ENCODE data around the gene AP4B1.

The AP4B1 gene

DNA sequence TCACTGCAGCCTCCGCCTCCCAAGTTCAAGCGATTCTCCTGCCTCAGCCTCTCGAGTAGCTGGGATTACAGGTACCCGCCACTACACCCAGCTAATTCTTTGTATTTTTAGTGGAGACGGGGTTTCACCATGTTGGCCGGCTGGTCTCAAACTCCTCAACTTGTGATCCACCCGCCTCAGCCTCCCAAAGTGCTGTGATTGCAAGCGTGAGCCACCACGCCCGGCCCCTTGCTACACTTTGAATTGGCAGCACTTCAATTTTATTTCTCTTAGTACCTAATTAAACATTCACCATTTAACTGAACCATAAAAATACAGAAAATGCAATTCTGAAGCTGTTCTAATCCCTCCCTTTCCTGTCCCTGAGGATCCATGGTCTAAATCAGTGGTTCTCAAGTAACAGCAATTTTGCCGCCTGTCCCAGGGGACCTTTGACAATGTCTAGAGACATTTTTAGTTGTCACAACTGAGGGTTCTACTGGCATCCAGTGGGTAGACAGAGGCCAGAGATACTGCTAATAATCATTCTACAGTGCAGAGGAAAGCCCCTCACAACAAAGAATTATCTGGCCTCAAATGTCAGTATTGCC, 12.9 kb downstream of the AP4B1 start:
- DNase-seq = no peak

DNA sequence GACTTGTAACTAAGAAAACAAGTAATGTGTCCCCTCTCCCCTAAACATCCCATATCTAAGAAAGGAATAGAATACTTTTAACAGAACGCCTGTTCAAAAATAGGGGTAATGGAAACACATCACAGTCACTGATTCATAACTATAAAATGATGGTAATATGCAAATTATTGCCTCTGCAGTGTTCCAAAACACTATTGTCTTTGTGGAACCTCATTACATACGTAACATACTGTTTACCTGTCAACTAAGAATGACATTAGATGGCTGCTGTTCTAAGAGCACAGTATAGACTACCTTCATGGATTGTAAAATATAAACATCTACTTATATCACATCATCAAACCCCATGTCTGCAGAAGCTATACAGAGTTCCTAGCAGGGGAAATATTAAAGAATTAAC, 13.8 kb downstream of the AP4B1 start:
- DNase-seq = no peak

DNA sequence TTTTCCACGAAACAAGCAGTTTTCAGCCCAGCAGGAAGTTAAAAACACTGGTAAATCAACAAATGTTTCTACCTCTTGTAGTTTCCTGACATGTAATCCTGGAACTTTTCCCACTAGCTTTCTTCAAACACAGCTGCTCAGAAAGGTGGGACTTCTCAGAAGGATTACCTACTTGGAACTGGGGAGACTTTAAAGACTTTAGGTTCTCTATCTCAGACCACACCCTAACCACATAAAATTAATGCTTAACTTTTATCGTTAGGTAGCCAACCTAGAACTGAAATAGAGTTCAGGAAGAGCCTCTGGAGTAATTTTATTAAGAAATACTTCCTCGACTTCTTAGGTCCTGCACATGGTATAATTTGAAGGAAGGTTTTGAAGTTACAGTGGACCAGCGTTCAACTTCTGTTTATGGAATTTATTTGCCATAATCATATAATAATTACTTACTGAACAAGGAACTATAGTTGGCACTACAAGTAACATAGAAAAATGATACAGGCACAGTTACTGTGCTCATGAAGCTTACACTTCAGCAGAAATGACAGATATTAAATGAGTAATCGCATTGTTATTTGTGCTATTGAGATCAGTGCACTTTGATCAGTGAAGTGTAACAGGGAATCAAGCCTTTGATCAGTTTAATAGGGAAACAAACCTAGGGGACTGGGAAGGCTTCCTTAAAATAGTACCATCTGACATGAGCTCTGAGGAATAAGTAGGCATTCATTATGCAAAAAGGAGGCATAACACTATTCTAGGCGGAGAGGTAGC, 17.0 kb downstream of the AP4B1 start, which contains the start of gene BCL2L15:
TSS of gene BCL2L15 (minus strand) at position 180 of the 774 bp plus-strand sequence. CDS start 206 bp downstream, outside the sequence.
- DNase-seq = no peak

DNA sequence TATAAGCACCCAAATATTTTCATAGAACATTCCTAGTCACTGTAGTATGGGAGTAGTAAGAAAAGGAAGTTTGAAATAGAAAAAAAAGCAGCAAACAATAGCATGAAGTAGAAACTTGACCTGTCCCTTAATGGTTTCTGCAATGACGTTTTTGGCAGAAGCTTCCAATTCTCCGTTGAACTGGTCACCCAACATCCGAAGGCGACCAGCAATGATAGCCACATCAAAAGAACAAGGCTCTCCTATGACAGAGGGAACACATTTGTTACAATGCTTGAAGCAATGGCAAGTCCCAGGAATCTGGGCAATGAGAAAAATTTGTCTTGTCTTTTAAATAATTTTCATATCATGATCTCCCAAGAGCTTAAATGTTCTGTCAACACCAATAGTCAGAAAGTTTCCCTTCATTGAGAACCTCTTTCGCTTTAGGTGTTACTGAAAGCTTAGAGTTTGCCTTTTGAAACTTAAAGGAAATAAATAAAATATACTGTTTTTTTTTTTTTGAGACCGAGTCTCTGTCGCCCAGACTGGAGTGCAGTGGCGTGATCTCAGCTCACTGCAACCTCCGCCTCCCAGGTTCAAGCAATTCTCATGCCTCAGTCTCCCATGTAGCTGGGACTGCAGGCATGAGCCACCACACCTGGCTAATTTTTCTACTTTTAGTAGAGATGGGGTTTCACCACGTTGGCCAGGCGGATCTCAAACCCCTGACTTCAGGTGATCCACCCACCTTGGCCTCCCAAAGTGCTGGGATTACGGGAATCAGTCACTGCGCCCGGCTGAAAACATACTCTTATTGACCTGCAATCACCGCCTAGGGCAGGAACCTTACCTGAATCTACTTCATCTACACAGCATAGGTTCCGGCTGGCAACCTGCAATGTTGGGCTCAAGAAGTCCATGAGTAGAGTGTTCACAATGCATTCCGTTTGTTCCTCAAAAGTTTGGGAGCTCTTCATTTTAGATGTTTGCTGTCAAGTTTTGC, 17.9 kb downstream of the AP4B1 start:
- no peak for DNase-seq

DNA sequence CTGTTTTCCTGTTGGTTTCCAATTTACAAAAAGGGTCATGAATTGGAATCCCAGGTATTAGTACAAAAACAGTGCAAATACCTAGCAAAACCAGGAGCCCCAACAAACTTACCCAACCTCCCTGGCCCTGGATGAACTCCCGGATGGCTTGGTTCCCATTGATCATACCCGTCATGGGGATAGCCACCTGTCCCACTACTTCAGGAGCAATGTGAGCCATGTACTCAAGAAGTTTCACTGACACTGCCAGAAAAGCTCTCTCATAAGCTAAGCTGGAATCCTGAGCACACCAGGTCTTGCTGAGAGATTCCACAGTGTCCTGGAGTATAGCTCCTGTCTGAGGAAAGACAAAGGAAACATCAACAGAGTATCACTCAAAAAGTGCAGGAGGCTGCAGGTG, 22.9 kb downstream of the AP4B1 start:
- no peak for DNase-seq

DNA sequence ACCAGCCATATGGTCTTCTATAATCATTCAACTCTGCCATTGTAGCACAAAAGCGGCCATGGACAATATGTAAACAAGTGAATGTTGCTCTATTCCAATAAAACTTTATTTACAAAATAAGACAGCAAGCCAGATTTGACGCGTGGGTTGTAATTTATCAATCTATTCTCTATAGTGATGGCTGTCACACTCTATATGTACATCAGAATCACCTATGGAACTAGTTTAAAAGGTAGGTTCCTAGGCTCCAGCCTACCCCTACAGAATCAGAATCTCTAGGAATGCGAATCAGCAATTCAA, 24.9 kb downstream of the AP4B1 start:
- no peak for DNase-seq

DNA sequence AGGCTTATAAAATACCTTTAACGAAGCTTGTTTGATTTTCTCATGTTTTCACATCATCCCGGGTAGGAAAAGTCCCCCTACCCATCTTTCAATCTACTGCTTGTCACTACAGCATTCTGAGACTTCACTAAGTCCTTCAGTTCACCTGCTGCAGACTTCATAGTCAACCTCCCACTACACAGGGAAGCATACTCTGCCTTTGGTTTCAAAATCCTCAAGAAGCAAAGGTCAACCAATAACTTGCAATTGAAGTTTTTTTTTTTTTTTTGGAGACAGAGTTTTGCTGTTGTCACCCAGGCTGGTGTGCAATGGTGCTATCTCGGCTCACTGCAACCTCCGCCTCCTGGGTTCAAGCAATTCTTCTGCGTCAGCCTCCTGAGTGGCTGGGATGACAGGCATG, 28.4 kb downstream of the AP4B1 start:
- no peak for DNase-seq

DNA sequence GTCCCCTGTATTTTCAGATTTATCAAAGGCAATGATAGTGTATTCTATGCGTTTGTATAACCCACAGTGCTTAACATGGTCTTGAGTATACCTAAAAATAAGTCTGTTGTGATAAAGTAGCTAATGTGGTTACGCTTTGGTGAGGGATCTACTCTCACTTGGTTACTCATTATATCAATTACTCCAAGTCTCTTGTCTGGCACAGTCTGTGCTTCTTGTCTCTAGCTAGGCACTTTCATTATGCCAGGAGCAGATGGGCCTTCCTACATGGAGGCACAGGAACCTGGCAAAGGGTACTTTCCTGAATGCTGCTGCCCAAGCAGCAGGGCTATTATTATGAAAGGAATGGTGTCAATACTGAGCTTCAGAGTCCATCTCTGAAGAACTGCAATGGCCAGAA, 28.9 kb downstream of the AP4B1 start:
- no peak for DNase-seq

DNA sequence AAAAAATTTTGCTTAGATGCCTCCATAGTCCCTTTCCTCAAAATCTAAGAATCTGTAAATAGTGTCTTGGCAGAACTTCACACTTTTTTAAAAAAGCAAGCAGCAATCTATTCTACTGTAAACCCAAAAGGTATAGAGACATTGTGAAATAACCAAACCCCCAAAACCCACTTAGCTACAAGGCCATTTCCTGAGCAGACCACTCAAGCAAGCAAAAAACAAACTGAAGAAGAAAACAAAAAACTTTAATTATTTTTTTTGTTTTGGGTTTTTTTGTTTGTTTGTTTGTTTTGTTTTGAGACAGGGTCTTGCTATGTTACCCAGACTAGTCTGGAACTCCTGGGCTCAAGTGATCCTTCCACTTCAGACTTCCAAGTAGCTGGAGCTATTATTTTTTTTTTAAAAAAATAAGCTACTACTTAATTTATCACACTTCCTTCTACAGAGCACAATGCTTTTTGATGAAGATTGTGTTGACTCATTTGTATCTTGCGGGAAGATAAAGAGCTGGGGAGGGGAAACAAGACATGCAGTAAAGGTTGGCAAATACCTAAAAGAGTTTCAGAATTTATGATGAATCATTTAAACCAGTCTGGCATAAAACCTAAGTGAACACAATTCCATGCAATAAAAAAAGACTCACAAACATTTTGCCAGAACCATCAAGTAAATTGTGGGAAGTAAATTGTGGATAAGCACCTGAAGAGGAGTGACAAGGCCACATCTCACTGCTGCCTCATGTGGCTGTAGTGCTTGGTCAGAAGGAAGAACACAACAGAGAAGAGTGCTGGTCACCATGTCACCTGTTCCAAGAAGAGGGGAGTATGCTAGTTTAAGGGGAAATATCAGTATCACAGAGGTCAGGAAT, 30.4 kb downstream of the AP4B1 start:
- no peak for DNase-seq

DNA sequence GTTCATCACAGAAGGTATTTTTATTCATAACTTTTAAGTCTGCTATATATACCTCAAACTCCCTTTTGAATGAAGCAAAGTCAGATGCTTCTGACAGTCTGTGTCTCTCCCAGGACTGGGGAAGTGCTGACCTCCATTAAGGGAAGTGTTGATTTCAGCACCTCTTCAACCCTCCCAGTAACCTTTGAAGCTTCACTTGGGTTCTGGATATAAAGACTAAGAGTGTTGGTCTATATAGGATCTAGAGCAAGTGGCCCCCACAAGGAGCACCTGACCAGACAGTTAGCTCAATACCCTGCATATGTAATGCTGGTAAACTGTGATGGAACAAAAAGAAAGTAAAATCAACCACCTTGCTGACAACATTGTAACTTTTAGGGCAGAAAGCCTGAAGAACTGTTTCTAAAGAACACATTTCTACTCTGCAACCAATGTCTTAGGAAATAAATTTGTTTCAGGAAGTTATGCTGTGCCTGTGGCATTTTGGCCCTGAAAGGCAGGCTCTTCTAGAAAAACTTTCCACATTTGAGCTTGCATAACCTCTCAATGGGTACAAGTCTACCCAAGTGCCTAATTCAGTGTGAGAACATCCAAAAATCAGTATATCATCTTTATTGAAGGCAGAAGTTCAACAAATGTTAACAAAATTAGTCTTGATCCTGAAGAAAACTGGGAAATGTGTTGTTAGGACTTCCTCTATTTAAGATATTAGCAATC, 32.2 kb downstream of the AP4B1 start:
- DNase-seq = no peak

DNA sequence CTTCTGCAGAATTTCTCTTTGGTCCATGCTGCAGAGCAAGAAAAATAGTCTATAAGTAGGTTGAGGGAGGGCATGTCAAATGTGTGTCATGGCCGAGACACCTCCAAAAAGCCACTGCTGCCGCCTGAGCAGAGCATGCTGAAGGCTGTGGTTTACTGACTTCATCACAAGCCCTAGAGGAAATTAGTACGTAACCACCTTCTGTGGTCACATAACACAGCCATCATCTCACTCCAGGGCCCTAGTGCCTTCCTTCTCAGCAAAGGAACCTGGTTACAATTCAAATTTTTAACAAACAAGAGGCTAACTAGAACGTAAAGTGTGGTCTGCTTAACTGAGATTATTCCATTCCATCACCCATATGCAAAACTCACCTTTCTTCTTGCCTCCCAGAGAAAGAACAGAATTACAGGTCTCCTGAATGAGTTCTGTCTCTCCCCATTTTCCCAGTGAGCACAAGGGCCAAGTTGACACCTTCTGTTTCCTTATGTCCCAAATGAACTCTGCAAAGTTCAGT, 32.9 kb downstream of the AP4B1 start, which contains the start of gene PTPN22:
TSS of gene PTPN22 (minus strand) at position 116 of the 517 bp plus-strand sequence.
- DNase-seq = no peak

DNA sequence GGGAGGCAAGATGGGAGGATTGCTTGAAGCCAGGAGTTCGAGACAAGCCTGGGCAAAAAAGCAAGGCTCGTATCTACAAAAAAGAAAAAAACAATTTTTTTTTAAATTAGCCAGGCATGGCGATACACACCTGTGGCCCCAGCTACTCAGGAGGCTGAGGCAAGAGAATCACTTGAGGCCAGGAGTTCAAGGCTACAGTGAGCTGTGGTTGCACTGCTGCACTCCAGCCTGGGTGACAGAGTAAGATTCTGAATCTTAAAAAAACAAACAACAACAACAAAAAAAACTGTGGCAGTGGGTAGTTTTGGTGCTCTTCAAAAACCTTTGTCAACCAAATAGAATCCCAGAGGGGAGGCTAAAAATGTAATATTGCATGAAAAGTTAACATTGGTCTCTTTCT, 33.8 kb downstream of the AP4B1 start:
- no peak for DNase-seq

DNA sequence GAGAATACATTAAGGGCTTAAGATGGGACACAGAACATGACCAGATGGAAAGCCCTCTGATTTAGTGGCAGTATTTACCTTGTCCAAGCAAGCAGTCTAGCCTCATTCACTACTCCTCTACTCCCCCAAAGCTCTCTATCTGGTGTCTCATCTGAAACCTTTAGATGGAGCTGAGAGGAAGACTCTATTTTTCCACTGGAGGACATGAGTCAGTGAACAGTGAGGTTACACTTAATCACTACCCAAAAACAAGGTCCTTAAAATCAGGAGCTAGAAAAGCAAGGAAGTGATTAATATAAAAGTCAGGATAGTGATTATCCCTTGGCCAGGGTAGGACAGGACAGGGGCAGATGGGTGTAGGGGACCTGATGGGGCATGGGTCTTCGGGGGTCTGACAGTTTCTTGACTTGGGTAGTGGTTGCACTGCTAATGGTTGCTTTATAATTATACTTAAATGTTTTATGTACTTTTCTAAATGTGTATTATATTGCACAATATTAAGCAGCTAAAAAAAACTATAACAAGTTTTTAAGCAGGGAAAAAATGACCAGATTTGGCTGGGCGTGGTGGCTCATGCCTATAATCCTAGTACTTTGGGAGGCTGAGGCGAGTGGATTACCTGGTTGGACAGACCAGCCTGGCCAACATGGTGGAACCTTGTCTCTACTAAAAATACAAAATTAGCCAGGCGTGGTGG, 36.1 kb downstream of the AP4B1 start:
- no peak for DNase-seq

DNA sequence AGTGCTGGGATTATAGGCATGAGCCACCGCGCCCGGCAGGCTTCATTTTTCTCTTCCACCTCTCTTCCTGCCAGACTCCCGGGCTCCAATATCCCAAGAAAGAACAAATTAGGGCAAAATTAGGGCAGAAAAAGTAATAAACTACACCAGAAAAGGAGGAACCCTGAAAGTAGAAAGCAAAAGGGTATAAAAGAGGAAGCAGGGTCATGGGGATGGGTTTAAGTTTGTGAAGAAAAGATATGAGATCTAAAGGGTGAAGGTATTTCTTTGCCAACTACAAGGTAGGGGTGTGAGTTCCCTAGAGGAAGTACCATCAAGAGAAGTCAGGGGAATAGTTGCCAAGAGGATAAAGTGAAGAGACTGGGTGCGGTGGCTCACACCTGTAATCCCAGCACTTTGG, 43.0 kb downstream of the AP4B1 start:
- DNase-seq = no peak

DNA sequence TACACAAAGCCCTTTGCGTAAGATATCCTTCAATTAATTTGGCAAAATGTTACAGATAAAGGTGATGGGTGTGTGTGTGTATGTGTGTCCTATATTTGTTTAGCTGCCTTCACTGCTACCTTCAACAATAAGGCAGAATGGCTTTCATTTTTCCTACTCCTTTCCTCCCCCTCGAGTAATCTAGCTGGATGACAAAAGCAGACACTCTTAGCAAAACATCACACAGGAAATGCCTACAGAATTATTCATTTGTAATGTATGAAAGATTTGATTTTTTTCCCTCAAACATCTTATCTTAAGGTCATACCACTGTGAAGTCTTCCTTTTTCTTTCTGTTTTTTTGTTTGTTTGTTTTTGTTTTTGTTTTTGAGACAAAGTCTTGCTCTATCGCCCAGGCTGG, 43.7 kb downstream of the AP4B1 start:
- no peak for DNase-seq

DNA sequence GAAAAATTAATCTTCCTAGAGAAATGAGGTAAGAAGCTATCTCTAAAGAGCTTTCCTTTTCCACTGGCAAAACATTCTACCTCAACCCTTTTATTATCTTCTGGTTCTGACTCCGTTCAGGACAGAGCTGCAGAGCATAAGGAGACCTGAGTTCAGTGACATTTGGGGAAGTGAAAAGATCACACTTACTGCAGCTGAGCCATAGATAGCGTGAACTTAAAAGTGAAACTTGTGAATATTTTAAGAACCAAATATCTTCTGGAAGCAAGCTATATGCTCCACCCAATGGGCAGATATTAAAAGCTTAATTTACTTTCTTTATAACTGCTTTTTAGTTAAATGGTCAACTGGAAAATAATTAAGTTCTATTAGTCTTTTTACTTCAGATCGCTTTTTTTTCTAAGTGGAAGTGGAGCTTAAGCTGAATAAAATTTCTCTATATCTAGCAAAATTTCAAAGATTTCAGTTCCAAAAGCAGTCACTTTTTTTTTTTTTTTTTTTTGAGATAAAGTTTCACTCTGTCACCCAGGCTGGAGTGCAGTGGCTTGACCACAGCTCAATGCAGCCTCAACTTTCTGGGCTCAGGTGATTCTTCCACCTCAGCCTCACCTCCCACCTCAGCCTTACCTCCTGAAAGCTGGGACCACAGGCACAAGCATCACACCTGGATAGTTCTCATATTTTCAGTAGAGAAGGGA, 45.0 kb downstream of the AP4B1 start:
- no peak for DNase-seq

DNA sequence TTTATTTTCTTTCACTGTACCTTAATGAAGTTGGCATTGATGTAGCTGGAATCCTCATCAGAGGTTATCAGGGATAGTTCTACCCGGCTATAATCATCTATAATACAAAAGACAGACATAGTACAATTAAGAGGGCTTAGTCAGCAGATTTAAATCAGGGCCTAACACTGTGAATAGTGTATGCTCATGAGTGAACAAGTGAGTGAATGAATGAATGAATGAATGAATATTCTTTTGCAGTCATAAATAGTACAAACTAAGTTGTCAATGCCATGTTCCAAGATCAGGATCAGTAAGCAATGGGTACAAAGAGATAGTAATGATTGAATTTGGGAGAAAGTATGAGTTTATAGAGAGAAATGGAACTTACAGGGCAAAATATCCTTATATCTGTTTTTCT, 45.6 kb downstream of the AP4B1 start:
- DNase-seq = no peak

DNA sequence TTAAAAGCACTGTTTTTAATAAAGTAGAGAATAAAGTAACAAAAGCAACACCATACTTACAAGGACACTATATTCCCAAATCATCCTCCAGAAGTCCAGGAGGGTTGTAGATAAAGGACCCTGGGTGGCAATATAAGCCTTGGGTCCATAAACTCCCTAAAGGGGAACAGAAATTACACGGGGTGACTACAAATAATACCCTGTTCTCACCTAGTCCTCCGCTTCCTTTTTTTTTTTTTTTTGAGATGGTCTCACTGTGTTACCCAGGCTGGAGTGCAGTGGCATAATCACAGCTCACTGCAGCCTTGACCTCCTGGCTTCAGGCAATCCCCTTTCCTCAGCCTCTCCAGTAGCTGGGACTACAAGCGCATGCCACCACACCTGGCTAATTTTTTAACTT, 46.2 kb downstream of the AP4B1 start:
- no peak for DNase-seq

DNA sequence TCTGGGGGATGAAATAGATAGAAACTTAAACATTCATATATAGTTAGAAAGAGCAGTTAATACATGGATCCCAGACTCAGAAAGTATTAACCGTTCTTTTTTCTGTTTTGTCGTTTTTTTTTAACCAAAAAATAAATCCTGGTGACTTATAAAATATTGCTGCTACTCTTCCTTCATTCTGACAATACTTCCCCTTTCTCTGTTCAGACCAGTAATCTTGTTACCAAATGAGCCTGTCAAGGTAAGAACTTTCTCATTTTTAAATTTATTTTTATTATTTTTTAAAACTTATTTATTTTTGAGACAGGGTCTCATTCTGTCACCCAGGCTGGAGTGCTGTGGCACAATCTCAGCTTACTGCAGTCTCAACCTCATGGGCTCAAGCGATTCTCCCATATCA, 46.8 kb downstream of the AP4B1 start:
- DNase-seq = no peak

DNA sequence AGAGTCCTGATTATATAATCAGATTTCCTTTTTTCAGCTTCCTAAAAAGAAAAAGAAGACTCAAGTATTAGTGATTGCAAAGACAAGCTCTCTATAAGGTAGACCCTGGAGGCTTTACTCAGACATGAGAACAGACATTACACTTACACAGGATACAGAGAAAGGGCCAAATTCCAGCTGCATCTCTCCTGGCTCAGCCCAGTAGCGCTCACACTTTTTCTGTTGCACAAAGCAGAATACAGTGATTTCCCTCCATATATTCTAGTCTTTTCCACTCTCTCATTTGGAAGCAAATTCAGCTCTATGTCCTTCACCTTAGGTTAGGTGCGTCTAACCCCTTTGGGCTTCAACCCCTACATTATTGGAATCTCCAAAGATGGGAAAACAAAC, 48.2 kb downstream of the AP4B1 start:
- DNase-seq = no peak

Data from COR-L47 (cell line).